Endodermal cell (in vitro differentiated cells): ENCODE results near the gene GOLT1A. TPM values are rescaled to one million over a fixed set of nuclear protein-coding genes. Genes with fewer than 3 reads are reported as not detected.

Experiments used
- DNase-seq: peaks from one replicate; pipeline ENCODE4 v3.0.0-alpha.2; 2017
- H3K27ac ChIP-seq: 2 replicates; pipeline ENCODE4 v1.5.1; 2013; ENCODE audit warnings: mild to moderate bottlenecking, low read depth, low read length, moderate library complexity
- H3K27me3 ChIP-seq: 2 replicates; pipeline ENCODE4 v1.6.1; 2013; ENCODE audit warnings: mild to moderate bottlenecking, low read length, moderate library complexity; ENCODE audit not compliant: insufficient read depth, control insufficient read depth, poor library complexity, severe bottlenecking
- H3K36me3 ChIP-seq: 2 replicates; pipeline ENCODE4 v1.7.0; 2013; ENCODE audit warnings: mild to moderate bottlenecking, low read length, moderate library complexity; ENCODE audit not compliant: control insufficient read depth, insufficient read depth
- H3K4me1 ChIP-seq: one replicate; pipeline ENCODE4 v1.7.0; 2013; ENCODE audit warnings: low read length; ENCODE audit not compliant: control insufficient read depth, insufficient read depth
- H3K4me3 ChIP-seq: 2 replicates; pipeline ENCODE4 v1.5.1; 2013; ENCODE audit warnings: mild to moderate bottlenecking, low read length, moderate library complexity
- H3K9ac ChIP-seq: 2 replicates; pipeline ENCODE4 v1.6.1; 2013; ENCODE audit warnings: mild to moderate bottlenecking, low read length, moderate library complexity; ENCODE audit not compliant: poor library complexity, severe bottlenecking; ENCODE audit errors: extremely low read depth
- H3K9me3 ChIP-seq: 2 replicates; pipeline ENCODE4 v1.6.1; 2013; ENCODE audit warnings: mild to moderate bottlenecking, low read length, moderate library complexity; ENCODE audit not compliant: control insufficient read depth
- H3K27ac Mint-ChIP-seq: 2 replicates; pipeline ENCODE4 v1.8.0; 2020; ENCODE audit warnings: mixed read lengths
- H3K27me3 Mint-ChIP-seq: 2 replicates; pipeline ENCODE4 v1.8.0; 2021; ENCODE audit warnings: mild to moderate bottlenecking, mixed read lengths; ENCODE audit not compliant: insufficient read depth
- H3K36me3 Mint-ChIP-seq: 2 replicates; pipeline ENCODE4 v1.8.0; 2020; ENCODE audit warnings: low read depth, mixed read lengths
- H3K4me1 Mint-ChIP-seq: 2 replicates; pipeline ENCODE4 v1.8.0; 2020; ENCODE audit warnings: mixed read lengths
- H3K4me3 Mint-ChIP-seq: 2 replicates; pipeline ENCODE4 v1.8.0; 2020; ENCODE audit warnings: mild to moderate bottlenecking, moderate library complexity, mixed read lengths
- H3K9me3 Mint-ChIP-seq: 2 replicates; pipeline ENCODE4 v1.8.0; 2020; ENCODE audit warnings: mild to moderate bottlenecking, mixed read lengths
- CTCF ChIP-seq: fragments of 200-600 bp; sonication (generic); conservative IDR thresholded peaks from 2 replicates; pipeline ENCODE4 v1.5.0; 2021; ENCODE audit warnings: antibody characterized with exemption, mild to moderate bottlenecking
- WGBS, 2 experiments: methylation state at CpG; one replicate each; pipeline versions ENCODE4 v1.1.5 to v1.1.7; 2013; ENCODE audit warnings: missing lambda C conversion rate in 2 of 2, mixed read lengths in 1 of 2; ENCODE audit not compliant: insufficient coverage in 1 of 2, insufficient read length in 1 of 2; 5-methylcytosine and 5-hydroxymethylcytosine counted together
- total RNA-seq, 2 donors: library from RNA; stranded (reverse); fragmentation: NEBNext Ultra II Directional in 1 of 2; extraction: Animal tissue kit (Norgen Biotek cat#: 25700) in 1 of 2; gene quantifications; 2 replicates in 1 of 2; 3 replicates in 1 of 2; pipeline ENCODE4 v1.2.1, GENCODE V29; 2021

The GOLT1A gene
- total RNA-seq, 2 donors from 2014 or later, result 1.8 to 6.2 TPM

GRCh38 chr1:204258213-204259115 lies 44.7 kb upstream of the GOLT1A start:
- no peak overlapping the region for H3K9ac ChIP-seq
- Mint-ChIP-seq H3K27me3 (no peaks in the 10 kb centered on the region), H3K4me3 (no peak overlapping the region), H3K4me1 (peaks cover 29% of the 10 kb centered on the region), H3K9me3 (no peaks in the 10 kb centered on the region), H3K36me3 (peaks cover 73% of the 10 kb centered on the region), H3K27ac (no peak overlapping the region)
- peaks cover 7% of the 10 kb centered on the region for H3K4me1 ChIP-seq
- no peak overlapping the region for H3K27ac ChIP-seq
- H3K4me3 ChIP-seq, result no peak overlapping the region
- H3K27me3 ChIP-seq, result no peaks in the 10 kb centered on the region
- no peaks in the 10 kb centered on the region for H3K9me3 ChIP-seq
- peak; percentile 95 for TF ChIP-seq CTCF
- peaks cover 14% of the 10 kb centered on the region for H3K36me3 ChIP-seq
- peak; percentile 94 for DNase-seq
- WGBS, 2 experiments, result 54 to 55% methylated on average over 5 to 7 of the region's 7 CpGs

- no peak overlapping the region for H3K4me3 ChIP-seq
- H3K27me3 ChIP-seq, result no peaks in the 10 kb centered on the region
- H3K4me3 Mint-ChIP-seq, result no peak overlapping the region
- peaks cover 4% of the 10 kb centered on the region for H3K4me1 ChIP-seq
- no peak for TF ChIP-seq CTCF
- H3K36me3 ChIP-seq, result peaks cover 14% of the 10 kb centered on the region
- H3K36me3 Mint-ChIP-seq, result peaks cover 64% of the 10 kb centered on the region
- no peak overlapping the region for H3K27ac Mint-ChIP-seq
- H3K4me1 Mint-ChIP-seq, result peaks cover 22% of the 10 kb centered on the region
- H3K27me3 Mint-ChIP-seq, result no peaks in the 10 kb centered on the region
- H3K9me3 Mint-ChIP-seq, result no peaks in the 10 kb centered on the region
- DNase-seq, result no peak
- no peak overlapping the region for H3K27ac ChIP-seq
- 94 to 100% methylated on average over 3 to 24 of the region's 24 CpGs for WGBS, 2 experiments
- H3K9me3 ChIP-seq, result no peaks in the 10 kb centered on the region
- no peak overlapping the region for H3K9ac ChIP-seq
These were observed 43.7 kb upstream of the GOLT1A start for GRCh38 chr1:204257446-204257845.

- 88 to 95% methylated on average over 3 to 10 of the region's 10 CpGs for WGBS, 2 experiments
- H3K4me1 Mint-ChIP-seq, result peaks cover 22% of the 10 kb centered on the region
- no peak for TF ChIP-seq CTCF
- no peak overlapping the region for H3K27ac Mint-ChIP-seq
- peaks cover 14% of the 10 kb centered on the region for H3K36me3 ChIP-seq
- H3K27me3 ChIP-seq, result no peaks in the 10 kb centered on the region
- H3K4me3 ChIP-seq, result no peak overlapping the region
- H3K27ac ChIP-seq, result no peak overlapping the region
- no peaks in the 10 kb centered on the region for H3K9me3 ChIP-seq
- H3K4me1 ChIP-seq, result peaks cover 4% of the 10 kb centered on the region
- no peaks in the 10 kb centered on the region for H3K27me3 Mint-ChIP-seq
- no peaks in the 10 kb centered on the region for H3K9me3 Mint-ChIP-seq
- peaks cover 55% of the 10 kb centered on the region for H3K36me3 Mint-ChIP-seq
- DNase-seq, result no peak
- H3K4me3 Mint-ChIP-seq, result no peak overlapping the region
- no peak overlapping the region for H3K9ac ChIP-seq
These were observed 42.7 kb upstream of the GOLT1A start for GRCh38 chr1:204256531-204256930.
